ENCODE measurements around the gene IL27RA. TPM values are rescaled to one million over a fixed set of nuclear protein-coding genes. Genes with fewer than 3 reads are reported as not detected.
A peak's percentile ranks its signal among the peaks of the same experiment; 100 is the strongest.
"Not testable (repeated sequence)": the region's sequence is repeated elsewhere in the genome, so short reads cannot be mapped to it uniquely, and the experiment has no call there.

Gene IL27RA
- total RNA-seq, 1 donor from 2014 or later = 5.7 TPM

DNA sequence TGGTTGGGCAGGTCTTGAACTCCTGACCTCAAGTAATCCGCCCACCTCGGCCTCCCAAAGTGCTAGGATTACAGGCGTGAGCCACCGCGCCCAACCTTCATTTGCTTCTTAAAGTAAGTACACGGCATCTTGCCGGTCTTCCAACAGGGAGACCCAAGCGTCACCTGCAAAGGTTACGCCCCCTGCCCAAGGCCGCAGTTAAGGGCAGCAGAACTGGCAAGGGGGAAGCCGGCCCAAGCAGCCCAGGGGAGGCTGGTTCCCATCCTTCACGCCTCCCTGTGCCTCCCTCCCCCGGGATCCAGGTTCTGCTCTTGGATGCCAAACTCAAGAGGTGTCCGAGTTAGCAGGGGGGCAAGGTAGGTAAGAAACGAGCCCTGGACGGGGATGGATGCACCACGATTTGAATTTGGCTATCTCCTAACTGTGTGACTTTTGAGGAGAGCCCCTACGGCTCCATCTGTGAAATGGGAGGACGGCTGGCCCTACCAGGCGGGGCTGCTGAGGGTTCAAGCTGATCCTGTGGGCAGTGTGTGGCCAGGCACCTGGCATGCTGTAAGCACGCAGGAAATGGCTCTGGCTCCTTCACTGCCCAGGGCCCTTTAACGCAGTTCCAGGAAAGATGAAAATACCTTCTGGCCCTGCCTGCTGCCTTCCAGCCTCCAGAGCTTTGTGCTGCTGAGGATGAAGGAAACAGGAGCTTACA, 34.5 kb upstream of the IL27RA start:
- ATAC-seq = no peak
- no peak for DNase-seq (ENCODE audit: low spot score)
- intact Hi-C loops (cut with DNase I) = no loop called here

DNA sequence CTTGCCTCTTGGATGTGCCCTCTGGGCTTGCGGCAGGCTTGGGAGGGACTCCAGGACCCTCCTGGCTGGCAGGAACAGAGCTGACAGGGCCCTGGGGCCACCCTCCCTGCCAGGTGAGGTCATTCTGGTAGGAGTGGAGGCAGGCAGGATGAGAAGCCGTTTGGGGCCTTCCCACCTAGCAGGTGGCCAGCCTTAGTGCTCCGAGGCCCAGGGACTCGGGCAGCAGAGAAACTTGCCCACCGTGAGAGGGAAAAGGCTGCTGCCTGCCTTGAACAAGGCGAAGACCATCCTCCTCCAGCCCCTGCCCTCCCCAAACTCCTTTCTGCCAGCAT, 34.0 kb upstream of the IL27RA start:
- intact Hi-C loops (cut with DNase I) = no loop called here
- ATAC-seq (no peak), DNase-seq (ENCODE audit: low spot score) (no peak)

DNA sequence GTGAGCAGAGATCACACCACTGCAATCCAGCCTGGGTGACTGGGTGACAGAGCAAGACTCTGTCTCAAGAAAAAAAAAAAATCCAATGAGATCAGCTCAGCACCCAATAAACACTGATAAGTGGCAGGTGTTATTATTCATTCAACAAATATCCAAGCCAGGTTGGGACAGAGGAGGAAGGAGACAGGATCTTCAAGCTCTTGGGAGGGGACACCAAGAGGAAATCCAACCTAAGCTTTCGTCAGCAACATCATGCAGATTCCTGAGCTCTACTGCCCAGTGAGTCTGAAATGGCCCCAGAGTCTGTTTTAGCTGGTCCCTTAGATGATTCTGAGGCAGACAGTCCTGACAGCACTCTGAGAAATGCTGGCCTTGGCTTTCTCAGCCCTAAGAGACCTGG, 33.1 kb upstream of the IL27RA start:
- intact Hi-C loops (cut with DNase I) = no loop called here
- ATAC-seq = no peak
- DNase-seq (ENCODE audit: low spot score) = no peak

DNA sequence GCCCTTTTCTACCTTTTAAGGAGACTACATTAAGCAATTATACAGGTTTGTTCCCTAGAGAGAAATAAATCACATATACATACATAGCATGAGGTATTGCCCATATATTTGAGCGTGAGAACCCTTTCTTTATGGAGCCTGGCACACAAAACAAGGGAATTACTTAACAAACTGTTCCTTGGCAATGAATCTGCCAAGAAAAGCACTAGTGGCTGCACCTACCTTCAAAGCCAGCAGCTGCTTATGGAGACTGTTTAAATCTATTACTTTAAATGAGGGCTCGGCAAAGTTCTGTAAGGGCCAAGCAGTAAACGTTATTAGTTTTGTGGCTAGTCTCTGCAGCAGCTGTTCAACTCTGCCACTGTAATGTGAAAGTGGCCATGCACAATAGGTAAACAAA, 32.5 kb upstream of the IL27RA start:
- intact Hi-C loops (cut with DNase I) = no loop called here
- ATAC-seq (no peak), DNase-seq (ENCODE audit: low spot score) (no peak)

DNA sequence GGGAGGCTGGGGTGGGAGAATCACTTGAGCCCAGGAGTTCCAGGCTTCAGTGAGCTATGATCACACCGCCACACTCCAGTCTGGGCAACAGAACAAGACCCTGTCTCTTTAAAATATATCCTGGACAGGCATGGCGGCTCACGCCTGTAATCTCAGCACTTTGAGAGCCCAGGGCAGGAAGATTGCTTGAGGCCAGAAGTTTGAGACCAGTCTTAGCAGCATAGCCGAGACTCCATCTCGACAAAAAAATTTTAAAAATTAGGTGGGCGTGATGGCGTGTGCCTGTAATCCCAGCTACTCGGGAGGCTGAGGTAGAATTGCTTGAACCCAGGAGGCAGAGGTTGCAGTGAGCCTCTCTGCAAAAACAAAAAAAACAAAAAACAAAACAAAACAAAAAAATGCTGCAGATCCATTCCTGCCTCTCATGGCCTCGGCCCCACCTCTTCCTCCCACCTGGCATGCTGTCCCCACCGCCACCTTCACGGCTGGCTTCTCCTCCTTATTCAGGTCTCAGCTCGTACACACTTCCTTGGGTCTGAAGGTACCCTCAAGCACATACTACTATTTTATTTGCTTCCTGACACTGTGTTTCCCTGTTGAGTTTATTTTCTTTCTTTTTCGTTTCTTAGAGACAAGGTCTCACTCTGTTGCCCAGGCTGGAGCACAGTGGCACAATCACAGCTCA, 30.7 kb upstream of the IL27RA start:
- intact Hi-C loops (cut with DNase I) = no loop called here
- ATAC-seq (no peak), DNase-seq (ENCODE audit: low spot score) (no peak)

DNA sequence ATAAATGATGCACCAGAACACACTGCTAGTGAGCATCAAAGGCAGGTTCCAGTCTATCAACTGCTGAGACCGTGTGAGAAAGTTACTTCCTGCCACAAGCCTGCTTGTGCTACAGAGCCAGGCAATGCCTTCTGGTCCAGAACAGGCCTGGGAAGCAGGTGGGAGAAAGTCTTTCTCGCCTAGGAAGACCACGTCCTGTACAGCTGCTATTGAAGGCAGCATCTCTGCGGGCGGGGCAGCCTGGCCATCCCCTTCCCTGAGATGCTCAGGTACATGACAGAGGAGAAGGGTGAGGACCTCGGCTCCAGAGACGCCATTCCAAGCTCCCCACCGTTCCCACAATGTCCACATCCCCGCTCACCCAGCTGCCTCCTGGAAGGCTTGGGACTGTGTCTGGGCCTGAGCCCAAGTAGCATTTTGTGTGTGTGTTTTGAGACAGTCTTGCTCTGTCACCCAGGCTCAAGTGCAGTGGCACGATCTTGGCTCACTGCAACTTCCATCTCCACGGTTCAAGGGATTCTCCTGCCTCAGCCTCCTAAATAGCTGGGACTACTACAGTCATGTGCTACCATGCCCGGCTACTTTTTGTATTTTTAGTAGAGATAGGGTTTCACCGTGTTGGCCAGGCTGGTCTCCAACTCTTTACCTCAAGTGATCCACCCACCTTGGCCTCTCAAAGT, 28.9 kb upstream of the IL27RA start:
- DNase-seq (ENCODE audit: low spot score) = no peak
- no peak for ATAC-seq
- intact Hi-C loops (cut with DNase I) = no loop called here

DNA sequence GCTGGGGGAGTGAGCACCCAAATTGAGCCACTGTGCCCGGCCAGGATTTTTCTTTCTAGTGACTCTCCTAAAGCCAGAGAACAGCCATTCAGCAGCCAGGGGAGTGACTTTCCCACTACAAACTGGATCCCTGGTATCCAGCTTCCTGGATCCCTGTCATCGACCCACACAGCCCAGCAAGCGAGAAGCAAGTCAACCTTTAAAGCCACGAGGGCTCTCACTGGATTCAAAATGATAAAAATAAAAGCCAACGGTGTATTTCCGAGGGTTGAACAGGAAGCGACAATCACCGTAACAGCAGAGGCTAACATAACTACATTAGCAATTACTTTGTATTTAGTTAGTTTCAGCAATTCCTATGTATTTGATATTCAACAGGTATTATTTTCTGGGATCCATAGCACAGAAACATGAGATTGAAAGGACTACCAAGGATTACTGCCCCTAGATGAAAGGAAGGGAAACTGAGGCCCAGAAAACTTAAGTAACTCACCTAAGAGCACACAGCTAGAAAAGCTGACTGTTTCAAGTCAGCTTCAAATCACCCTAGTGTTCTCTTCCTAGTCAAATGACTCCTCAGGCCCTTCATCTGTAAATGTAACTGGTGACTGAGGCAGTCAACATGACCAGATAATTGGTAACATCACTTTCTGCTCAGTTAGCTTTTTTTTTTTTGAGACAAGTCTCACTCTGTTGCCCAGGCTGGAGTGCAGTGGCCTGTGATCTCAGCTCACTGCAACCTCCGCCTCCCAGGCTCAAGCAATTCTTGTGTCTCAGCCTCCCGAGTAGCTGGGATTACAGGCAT, 28.1 kb upstream of the IL27RA start:
- intact Hi-C loops (cut with DNase I) = no loop called here
- DNase-seq (ENCODE audit: low spot score) (no peak), ATAC-seq (no peak)

DNA sequence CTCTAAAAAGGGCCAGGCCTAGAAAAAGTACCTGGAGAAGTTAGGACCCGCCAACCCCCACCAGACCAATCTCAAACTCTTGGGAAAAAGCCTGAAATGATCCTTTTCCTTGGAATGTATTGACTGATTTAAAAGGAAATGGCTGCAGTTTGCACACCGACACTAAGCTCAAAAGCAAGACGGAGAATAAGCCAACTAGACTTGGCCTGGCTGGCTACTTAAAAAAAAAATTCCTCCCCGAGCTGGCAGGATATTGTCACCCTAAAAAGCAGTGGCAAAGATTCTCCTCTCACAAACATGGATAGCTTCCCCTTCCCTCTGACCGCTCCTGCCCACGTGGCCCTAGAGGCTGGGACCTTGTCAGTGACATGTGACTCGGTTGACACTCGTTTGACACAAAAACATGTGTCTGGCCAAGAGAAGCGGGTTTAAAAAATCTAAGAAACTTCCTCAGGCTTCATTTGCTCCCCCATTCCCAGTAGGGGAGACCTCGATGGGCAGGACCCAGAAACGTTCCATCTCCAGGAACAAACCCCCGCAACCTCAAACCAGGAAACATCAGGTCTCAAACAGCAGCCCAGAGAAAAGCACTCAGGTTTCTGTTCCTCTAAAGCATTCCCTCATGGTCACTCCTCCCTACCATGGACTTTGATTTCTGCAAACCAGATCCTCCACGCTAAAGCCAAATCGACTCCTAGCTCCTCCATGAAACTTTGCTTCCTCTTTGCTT, 26.8 kb upstream of the IL27RA start:
- ATAC-seq = peak; percentile 42
- intact Hi-C loops (cut with DNase I) = no loop called here
- DNase-seq (ENCODE audit: low spot score) = peak; percentile 79

DNA sequence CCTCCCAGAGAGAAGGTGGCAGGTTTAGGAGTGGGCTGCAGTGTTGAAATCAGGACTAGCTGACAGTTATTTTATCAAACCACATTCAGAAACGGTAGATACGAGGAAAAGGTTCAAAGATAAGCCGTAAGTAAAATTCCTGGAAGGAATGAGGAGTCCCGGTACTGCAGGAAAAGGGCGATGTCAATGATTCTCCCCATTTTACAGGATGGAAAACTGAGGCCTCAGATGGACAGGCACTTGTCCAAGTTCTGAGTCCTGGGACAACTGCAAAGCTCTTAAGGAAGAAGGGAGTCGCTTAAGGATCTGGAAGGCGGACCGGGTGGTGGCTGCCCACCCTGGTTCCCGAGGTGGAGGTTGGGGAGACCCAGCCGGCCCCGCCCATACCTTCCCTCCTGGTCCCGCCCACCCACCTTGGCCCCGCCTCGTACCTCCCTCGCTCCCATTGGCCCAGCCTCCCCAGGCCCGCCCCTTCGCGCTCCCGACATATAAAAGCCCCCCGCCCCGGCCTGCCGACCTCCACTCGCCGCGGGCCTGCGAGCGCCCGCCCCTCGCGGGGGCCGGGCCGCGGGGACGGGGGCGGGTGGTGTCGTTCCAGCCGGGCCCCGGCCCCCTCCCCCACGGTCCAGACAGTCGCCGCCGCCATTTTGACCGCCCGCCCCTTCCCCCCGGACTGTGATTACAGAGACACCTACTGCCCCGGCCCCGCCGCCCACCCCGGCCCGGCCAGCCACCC, 26.0 kb upstream of the IL27RA start:
- peak; percentile 95 for DNase-seq (ENCODE audit: low spot score)
- ATAC-seq = peak; percentile 54
- intact Hi-C loops (cut with DNase I) = no loop called here

DNA sequence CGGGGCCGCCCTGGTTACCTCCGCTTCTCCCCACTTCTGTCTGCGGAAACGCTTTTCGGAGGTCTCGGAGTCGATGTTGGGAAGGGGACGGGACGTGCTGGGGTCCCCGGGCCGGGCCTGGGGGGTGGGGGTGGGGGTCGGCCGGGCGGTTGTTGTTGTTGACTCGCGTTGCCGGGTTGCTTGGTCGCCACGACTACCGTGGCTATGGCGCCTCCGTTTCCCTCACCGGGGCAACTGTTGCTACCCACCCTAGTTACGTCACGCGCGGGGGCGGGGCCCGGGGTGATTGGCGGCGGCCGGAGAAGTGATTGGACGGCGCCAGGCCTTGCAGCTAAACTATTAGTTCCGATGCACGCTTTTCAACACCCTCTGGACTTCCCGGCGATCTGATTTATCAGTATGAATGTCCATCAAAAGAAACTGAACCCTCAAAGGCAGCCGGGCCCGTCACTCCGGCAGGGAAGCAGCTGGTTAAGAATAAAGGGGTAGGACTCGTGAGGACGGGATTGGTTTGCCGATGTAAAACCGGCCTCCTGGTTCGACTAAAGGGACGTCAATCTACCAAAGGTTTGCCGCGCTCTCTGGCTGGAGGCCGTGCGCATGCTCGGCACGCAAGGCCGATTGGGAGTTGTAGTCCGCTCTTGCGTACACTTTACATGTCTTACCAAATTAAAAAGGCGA, 25.3 kb upstream of the IL27RA start, which contains the start of gene RFX1:
TSS of gene RFX1 (minus strand) at position 236 of the 681 bp plus-strand sequence. CDS start 12,477 bp downstream, outside the sequence.
- intact Hi-C loops (cut with DNase I) = no loop called here
- ATAC-seq (peak; percentile 94), DNase-seq (ENCODE audit: low spot score) (peak; percentile 100)

DNA sequence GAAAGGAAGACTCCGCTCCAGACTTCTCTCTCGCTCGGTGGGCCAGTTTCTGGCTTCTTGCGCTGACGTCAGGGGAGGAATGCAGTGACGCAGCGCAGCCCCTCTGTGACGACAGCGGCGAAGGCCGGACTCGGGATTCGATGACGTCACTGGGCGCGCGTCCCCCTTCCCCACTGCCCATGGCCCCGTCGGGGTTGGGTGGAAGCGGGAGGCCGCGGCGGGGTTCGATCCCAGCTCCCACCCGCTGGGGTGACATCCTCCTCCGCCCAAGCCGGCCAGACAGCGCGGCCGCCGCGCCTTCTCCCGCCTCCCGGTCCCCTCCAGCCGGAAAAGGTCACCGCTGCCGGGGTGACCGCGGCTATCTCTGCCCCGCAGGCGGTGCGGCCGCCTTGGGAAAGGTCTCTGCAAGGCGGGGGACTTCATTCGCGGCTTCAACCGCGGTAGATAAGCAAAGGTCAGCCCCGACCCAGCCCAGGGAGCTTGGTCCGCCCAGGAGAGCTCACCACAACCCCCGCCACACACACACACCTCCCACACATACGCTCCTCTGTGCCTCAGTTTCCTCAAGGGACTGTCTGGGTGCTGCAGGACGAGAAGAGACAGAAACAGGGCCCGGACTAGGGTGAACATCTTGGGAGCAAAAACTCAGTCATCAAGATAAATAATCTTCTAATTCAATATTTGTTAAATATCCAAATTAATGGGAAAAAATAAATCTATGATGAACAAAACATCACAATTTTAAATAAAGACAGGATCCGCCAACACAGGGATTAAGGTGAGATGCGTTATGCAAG, 24.6 kb upstream of the IL27RA start:
- peak; percentile 92 for DNase-seq (ENCODE audit: low spot score)

DNA sequence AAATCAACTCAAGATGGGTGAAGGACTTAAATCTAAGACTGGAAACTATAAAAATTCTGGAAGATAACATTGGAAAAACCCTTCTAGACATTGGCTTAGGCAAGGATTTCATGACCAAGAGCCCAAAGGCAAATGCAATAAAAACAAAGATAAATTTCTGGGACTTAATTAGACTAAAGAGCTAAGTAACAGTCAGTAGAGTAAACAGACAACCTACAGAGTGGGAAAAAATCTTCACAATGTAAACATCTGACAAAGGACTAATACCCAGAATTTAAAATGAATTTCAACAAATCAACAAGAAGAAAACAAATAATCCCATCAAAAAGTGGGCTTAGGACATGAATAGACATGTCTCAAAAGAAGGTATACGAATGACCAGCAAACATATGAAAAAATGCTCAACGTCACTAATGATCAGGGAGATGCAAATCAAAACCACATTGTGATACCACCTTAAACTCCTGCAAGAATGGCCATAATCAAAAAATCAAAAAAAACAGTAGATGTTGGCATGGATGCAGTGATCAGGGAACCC, 19.1 kb upstream of the IL27RA start:
- DNase-seq (ENCODE audit: low spot score) (no peak), ATAC-seq (no peak)
- intact Hi-C loops (cut with DNase I) = no loop called here

More for the DNA sequence above, 24.6 kb upstream of the IL27RA start:
- intact Hi-C loops (cut with DNase I) = no loop called here
- ATAC-seq = peak; percentile 66

DNA sequence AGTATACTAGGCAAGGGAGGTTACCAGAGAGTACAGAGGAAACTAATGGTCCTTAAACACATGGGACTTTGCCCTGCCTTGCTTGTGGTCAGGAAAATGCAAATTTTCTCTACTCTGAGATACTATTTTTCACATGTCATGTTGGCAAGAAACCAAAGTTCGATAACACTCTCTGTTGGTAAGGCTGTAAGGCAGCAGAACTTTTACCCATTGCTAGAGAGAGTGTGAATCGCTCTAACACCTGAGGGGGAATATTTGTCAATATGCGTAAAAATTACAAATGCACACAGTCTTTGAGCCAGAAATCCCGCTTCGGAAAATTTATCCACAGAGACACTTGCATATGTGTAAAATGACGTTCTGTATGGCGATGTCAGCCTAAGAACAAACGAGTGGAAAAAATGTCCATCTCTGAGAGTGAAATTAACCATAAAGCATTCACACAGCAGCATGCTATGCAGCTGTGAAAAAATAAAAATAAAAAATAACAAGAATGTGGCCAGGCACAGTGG, 16.0 kb upstream of the IL27RA start:
- no peak for ATAC-seq
- intact Hi-C loops (cut with DNase I) = no loop called here
- DNase-seq (ENCODE audit: low spot score) = no peak

DNA sequence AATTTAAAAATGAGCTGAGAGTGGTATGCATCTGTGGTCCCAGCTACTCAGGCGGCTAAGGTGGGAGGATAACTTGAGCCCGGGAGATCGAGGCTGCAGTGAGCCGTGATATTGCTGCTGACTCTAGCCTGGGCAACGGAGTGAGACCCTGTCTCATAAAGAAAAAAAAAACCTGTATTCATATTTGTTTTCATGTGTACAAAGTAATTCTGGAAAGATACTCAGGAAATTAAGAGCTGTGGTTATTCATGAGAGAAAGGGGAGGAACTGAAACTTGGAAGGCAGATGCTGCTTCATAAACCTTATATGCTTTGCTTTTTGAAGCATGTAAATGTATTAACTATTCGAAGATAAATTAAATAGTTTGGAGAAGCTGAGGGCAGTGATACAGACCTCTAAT, 12.5 kb upstream of the IL27RA start:
- DNase-seq (ENCODE audit: low spot score) (no peak), ATAC-seq (no peak)
- intact Hi-C loops (cut with DNase I) = no loop called here

DNA sequence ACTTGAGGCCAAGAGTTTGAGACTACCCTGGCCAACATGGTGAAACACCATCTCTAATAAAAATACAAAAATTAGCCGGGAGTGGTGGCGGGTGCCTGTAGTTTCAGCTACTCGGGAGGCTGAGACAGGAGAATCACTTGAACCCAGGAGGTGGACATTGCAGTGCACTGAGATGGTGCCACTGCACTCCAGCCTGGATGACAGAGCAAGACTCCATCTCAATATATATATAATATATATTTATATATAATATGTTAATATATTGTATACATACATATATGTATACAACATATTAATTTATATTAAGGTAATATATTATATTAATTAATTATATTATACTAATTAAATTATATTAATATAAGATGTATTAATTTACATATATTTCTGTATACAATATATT, 11.8 kb upstream of the IL27RA start:
- ATAC-seq; DNase-seq (ENCODE audit: low spot score); intact Hi-C loops (cut with DNase I): not testable (repeated sequence)

DNA sequence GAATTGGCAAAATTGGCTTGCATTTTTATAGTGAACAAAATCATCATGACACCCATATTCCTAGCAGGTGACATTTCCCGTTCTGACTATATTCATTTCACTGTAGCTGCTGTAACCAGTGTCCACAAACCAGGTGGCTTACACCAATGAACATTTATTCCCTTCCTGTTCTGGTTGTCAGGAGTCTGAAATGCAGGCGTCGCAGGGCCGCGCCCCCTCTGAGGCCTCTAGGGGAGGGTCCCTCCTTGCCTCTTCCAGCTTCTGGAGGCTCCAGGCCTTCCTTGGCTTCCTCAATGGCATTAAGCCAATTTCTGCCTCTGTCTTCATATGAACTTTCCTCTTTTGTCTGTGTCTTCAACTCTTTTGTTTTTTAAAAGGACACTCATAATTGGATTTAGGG, 10.1 kb upstream of the IL27RA start:
- no peak for DNase-seq (ENCODE audit: low spot score)
- intact Hi-C loops (cut with DNase I) = no loop called here
- peak; percentile 33 for ATAC-seq

Data from sciatic nerve (tissue), 2 donors.